DND-41 (cell line): ENCODE data around the gene CT45A10.
A peak's percentile ranks its signal among the peaks of the same experiment; 100 is the strongest.

ENCODE experiments used
- ATAC-seq: fragments of 200-7000 bp; cut with Tn5 transposase; 3 replicates; pipeline ENCODE4 v1.9.1; 2021; ENCODE audit warnings: low read depth; ENCODE audit not compliant: insufficient read depth
- DNase-seq: peaks from one replicate; pipeline ENCODE4 v3.0.0-alpha.2; 2020
- H2AFZ ChIP-seq: 2 replicates; pipeline ENCODE4 v1.6.0; 2012; ENCODE audit warnings: low read depth, low read length
- H3K27ac ChIP-seq: 2 replicates; pipeline ENCODE4 v1.5.1; 2012; ENCODE audit warnings: low read length, inconsistent platforms
- H3K27me3 ChIP-seq: fragments of 200-600 bp; sonication (generic); 2 replicates; pipeline ENCODE4 v1.6.0; 2012; ENCODE audit warnings: low read length, mild to moderate bottlenecking, inconsistent platforms; ENCODE audit not compliant: insufficient read depth, poor library complexity
- H3K36me3 ChIP-seq: 2 replicates; pipeline ENCODE4 v1.5.1; 2012; ENCODE audit warnings: low read length, inconsistent platforms; ENCODE audit not compliant: insufficient read depth
- H3K4me1 ChIP-seq: 2 replicates; pipeline ENCODE4 v1.5.1; 2012; ENCODE audit warnings: mild to moderate bottlenecking, low read length; ENCODE audit not compliant: insufficient read depth
- H3K4me2 ChIP-seq: 2 replicates; pipeline ENCODE4 v1.6.0; 2012; ENCODE audit warnings: mild to moderate bottlenecking, moderate library complexity, low read length, inconsistent platforms; ENCODE audit not compliant: insufficient read depth
- H3K4me3 ChIP-seq, 2 experiments: fragments of 200-600 bp in 1 of 2; shearing (Covaris generic) in 1 of 2; 2 replicates each; pipeline ENCODE4 v1.5.1; 2012 to 2016; ENCODE audit warnings: inconsistent platforms in 2 of 2, low read length in 2 of 2, mild to moderate bottlenecking in 2 of 2, low read depth in 1 of 2, moderate library complexity in 1 of 2
- H3K79me2 ChIP-seq: 2 replicates; pipeline ENCODE4 v1.6.0; 2012; ENCODE audit warnings: low read length, inconsistent platforms; ENCODE audit not compliant: insufficient read depth
- H3K9ac ChIP-seq: 2 replicates; pipeline ENCODE4 v1.6.0; 2012; ENCODE audit warnings: low read depth, mild to moderate bottlenecking, inconsistent platforms, low read length, moderate library complexity
- H3K9me3 ChIP-seq: 2 replicates; pipeline ENCODE4 v1.5.1; 2012; ENCODE audit warnings: low read length, moderate library complexity, mild to moderate bottlenecking, inconsistent platforms; ENCODE audit not compliant: insufficient read depth, severe bottlenecking
- H4K20me1 ChIP-seq: 2 replicates; pipeline ENCODE4 v1.6.0; 2012; ENCODE audit warnings: low read length; ENCODE audit not compliant: insufficient read depth
- EZH2 ChIP-seq: IDR thresholded peaks from 3 replicates; pipeline ENCODE4 v1.6.1; 2012; ENCODE audit warnings: borderline replicate concordance, low read depth, mild to moderate bottlenecking, moderate library complexity, low read length, inconsistent platforms; ENCODE audit not compliant: severe bottlenecking
- TF ChIP-seq, protein P1 (sequence below): IDR thresholded peaks from 2 replicates; pipeline ENCODE4 v1.5.1; 2012; ENCODE audit warnings: borderline replicate concordance, low read length, moderate library complexity, mild to moderate bottlenecking; ENCODE audit not compliant: poor library complexity, severe bottlenecking; ENCODE audit errors: extremely low read depth

Gene CT45A10, protein sequence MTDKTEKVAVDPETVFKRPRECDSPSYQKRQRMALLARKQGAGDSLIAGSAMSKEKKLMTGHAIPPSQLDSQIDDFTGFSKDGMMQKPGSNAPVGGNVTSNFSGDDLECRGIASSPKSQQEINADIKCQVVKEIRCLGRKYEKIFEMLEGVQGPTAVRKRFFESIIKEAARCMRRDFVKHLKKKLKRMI

DNA sequence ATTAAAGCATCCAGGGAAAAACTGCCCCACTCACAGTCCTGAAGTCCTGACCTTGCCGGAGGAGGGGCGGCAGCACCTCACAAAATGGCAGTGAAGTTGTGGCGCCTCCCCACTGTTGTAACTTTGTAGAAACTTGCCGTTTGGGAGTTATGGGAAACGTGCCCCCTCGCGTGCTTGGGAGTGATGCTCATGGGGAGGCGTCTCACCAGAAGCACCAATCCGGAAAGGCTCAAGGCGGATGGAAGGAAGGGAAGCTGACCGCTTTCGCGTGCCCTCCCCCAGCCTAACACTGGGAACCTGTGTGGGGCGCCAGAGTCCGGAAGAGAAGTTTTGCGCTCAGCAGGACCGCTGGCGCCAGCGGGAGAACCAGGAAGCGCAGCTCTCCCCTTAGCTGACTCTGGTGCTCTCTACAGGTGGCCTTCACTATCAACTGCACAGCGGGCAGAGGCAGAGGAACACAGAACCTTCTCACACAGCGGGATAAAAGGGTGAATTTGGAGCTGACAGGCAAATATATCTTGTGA, at the start of gene CT45A10, which contains the start of gene SAGE1:
Gene CT45A10 (minus strand): TSS at position 151 of the 524 bp plus-strand sequence. CDS start 8,100 bp downstream, outside the sequence.
Gene SAGE1 (plus strand): TSS at position 423 of the 524 bp plus-strand sequence. CDS start 2,527 bp downstream, outside the sequence.
- Histone ChIP-seq H3K36me3 (no peaks in the 10 kb centered on the region), H3K79me2 (no peaks in the 10 kb centered on the region), H3K27ac (no peak within 1 kb of the TSS), H3K9me3 (no peaks in the 10 kb centered on the region), H3K27me3 (no peaks in the 10 kb centered on the region), H3K9ac (no peak within 1 kb of the TSS), H3K4me2 (no peak within 1 kb of the TSS), H4K20me1 (no peaks in the 10 kb centered on the region), H3K4me1 (no peaks in the 10 kb centered on the region), H3K4me3 (no peak within 1 kb of the TSS), H2AFZ (no peak within 1 kb of the TSS)
- TF ChIP-seq, protein P1, sequence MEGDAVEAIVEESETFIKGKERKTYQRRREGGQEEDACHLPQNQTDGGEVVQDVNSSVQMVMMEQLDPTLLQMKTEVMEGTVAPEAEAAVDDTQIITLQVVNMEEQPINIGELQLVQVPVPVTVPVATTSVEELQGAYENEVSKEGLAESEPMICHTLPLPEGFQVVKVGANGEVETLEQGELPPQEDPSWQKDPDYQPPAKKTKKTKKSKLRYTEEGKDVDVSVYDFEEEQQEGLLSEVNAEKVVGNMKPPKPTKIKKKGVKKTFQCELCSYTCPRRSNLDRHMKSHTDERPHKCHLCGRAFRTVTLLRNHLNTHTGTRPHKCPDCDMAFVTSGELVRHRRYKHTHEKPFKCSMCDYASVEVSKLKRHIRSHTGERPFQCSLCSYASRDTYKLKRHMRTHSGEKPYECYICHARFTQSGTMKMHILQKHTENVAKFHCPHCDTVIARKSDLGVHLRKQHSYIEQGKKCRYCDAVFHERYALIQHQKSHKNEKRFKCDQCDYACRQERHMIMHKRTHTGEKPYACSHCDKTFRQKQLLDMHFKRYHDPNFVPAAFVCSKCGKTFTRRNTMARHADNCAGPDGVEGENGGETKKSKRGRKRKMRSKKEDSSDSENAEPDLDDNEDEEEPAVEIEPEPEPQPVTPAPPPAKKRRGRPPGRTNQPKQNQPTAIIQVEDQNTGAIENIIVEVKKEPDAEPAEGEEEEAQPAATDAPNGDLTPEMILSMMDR, result no peak
- TF ChIP-seq EZH2, result no peak
- no peak for ATAC-seq
- no peak for DNase-seq

DNA sequence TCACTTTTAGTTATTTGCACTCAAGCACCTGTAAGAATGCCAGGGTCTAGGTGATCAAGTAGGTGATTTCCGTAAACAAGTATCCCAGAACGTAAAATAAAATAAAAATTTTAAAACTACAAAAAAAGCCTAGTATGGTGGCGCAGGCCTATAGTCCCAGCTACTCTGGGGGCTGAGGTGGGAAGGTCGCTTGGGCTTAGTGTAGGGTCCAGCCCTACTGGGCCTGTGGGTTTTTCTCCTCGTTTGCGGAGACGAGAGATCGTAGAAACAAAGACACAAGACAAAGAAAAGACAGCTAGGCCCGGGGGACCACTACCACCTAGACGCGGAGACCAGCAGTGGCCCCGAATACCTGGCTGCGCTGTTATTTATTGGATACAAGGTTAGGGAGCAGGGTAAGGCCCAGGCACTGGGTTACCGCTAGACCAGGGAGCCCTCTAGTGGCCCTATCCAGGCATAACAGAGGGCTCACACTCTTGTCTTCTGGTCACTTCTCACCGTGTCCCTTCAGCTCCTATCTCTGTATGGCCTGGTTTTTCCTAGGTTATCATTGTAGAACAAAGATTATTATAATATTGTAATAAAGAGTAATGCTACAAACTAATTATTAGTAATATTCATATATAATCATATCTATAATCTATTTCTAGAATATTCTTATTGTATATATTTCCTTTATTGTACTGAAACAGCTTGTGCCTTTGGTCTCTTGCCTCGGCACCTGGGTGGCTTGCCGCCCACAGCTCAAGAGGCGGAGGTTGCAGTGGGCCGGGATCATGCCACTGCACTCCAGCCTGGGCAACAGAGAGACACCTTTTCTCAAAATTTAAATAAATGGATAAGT, 38.6 kb upstream of the CT45A10 start:
- H3K4me2 ChIP-seq, result no peak overlapping the region
- no peak overlapping the region for H3K27ac ChIP-seq
- no peaks in the 10 kb centered on the region for H3K79me2 ChIP-seq
- no peaks in the 10 kb centered on the region for H3K9me3 ChIP-seq
- DNase-seq (peak; percentile 36), ATAC-seq (peak; percentile 73)
- H4K20me1 ChIP-seq, result no peaks in the 10 kb centered on the region
- no peak overlapping the region for H2AFZ ChIP-seq
- TF ChIP-seq, protein P1, result peak; percentile 61
- no peak for TF ChIP-seq EZH2
- no peak overlapping the region for H3K9ac ChIP-seq
- no peaks in the 10 kb centered on the region for H3K36me3 ChIP-seq
- no peak overlapping the region for H3K4me3 ChIP-seq
- no peaks in the 10 kb centered on the region for H3K27me3 ChIP-seq
- H3K4me1 ChIP-seq, result no peaks in the 10 kb centered on the region

DNA sequence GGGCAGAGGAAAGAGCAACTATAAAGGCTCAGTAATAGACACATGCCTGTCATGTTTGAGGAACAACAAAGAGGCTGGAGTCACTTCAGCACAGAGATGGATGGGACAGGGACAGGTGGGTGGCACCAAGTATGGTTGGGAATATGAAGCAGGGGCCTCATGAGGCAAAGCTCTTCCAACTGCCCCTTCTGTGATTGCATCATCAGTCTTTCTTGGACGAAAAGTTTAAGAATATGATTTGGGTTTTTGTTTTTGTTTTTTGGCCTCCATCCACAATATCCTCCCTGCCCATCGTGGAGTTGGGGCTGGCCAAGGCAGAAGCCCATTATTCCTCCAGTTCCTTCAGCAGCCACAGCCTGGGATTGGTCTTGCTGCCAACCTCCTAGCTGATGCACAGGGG, 34.7 kb upstream of the CT45A10 start:
- Histone ChIP-seq H3K9ac (no peak overlapping the region), H3K27me3 (no peaks in the 10 kb centered on the region), H2AFZ (no peak overlapping the region), H3K27ac (no peak overlapping the region), H3K79me2 (no peaks in the 10 kb centered on the region), H3K4me3 (no peak overlapping the region), H4K20me1 (no peaks in the 10 kb centered on the region), H3K36me3 (no peaks in the 10 kb centered on the region), H3K4me1 (no peaks in the 10 kb centered on the region), H3K9me3 (no peaks in the 10 kb centered on the region), H3K4me2 (no peak overlapping the region)
- TF ChIP-seq, protein P1, result no peak
- no peak for TF ChIP-seq EZH2
- ATAC-seq, result no peak
- no peak for DNase-seq
